SU-DHL-6 (cell line): ENCODE results near the gene DHX30.

ENCODE experiments used
- H2AFZ ChIP-seq: fragments of 200-600 bp; sonication (generic); 2 replicates; pipeline ENCODE4 v1.6.1; 2014; ENCODE audit warnings: low read depth, mild to moderate bottlenecking, moderate library complexity, mixed read lengths, antibody characterized with exemption, low read length; ENCODE audit not compliant: severe bottlenecking
- H3F3A ChIP-seq: fragments of 200-600 bp; shearing (Covaris generic); 2 replicates; pipeline ENCODE4 v1.6.0; 2016; ENCODE audit warnings: antibody characterized with exemption, mild to moderate bottlenecking; ENCODE audit not compliant: insufficient read depth
- H3K27ac ChIP-seq: fragments of 200-600 bp; sonication (generic); 2 replicates; pipeline ENCODE4 v1.5.1; 2016; ENCODE audit warnings: low read depth, mild to moderate bottlenecking, low read length, moderate library complexity, mixed read lengths
- H3K27me3 ChIP-seq: fragments of 200-600 bp; sonication (generic), shearing (Covaris generic); 2 replicates; pipeline ENCODE4 v1.6.0; 2014; ENCODE audit warnings: mild to moderate bottlenecking, low read length
- H3K36me3 ChIP-seq: fragments of 200-600 bp; sonication (generic); 2 replicates; pipeline ENCODE4 v1.6.1; 2014; ENCODE audit warnings: mild to moderate bottlenecking, low read length, mixed read lengths
- H3K4me2 ChIP-seq: fragments of 300-600, 200-600 bp; shearing (Covaris generic), sonication (generic); 2 replicates; pipeline ENCODE4 v1.6.0; 2014; ENCODE audit warnings: low read length, low read depth, mild to moderate bottlenecking; ENCODE audit not compliant: poor library complexity, severe bottlenecking
- H3K4me3 ChIP-seq: fragments of 200-600 bp; sonication (generic); 2 replicates; pipeline ENCODE4 v1.5.1; 2014; ENCODE audit warnings: antibody characterized with exemption, low read length, mild to moderate bottlenecking, mixed read lengths; ENCODE audit not compliant: insufficient read depth, poor library complexity, severe bottlenecking
- H3K79me2 ChIP-seq: fragments of 200-600 bp; sonication (generic); 2 replicates; pipeline ENCODE4 v1.6.1; 2014; ENCODE audit warnings: mild to moderate bottlenecking, low read length, moderate library complexity; ENCODE audit not compliant: insufficient read depth
- H3K9ac ChIP-seq: fragments of 200-600 bp; sonication (generic); 2 replicates; pipeline ENCODE4 v1.7.0; 2014; ENCODE audit warnings: mild to moderate bottlenecking, low read length
- H3K9me2 ChIP-seq: fragments of 200-600 bp; sonication (generic); replicated peaks from 2 replicates; pipeline ENCODE4 v1.6.1; 2014; ENCODE audit warnings: low read length; ENCODE audit not compliant: insufficient read depth
- H3K9me3 ChIP-seq: fragments of 200-600 bp; sonication (generic); 2 replicates; pipeline ENCODE4 v1.6.1; 2014; ENCODE audit warnings: low read length, mixed read lengths; ENCODE audit not compliant: insufficient read depth
- H4K20me1 ChIP-seq: fragments of 200-600 bp; sonication (generic); 2 replicates; pipeline ENCODE4 v1.6.1; 2014; ENCODE audit warnings: low read depth, mild to moderate bottlenecking, antibody characterized with exemption, low read length, moderate library complexity, mixed read lengths
- EZH2phosphoT487 ChIP-seq: fragments of 200-600 bp; sonication (generic), shearing (Covaris generic); conservative IDR thresholded peaks from 2 replicates; pipeline ENCODE4 v1.6.1; 2018; ENCODE audit warnings: mild to moderate bottlenecking, antibody characterized with exemption, low read length, moderate library complexity, mixed read lengths
- TF ChIP-seq, protein P1 (sequence below): fragments of 200-600 bp; sonication (generic); IDR thresholded peaks from one replicate; pipeline ENCODE4 v1.5.1; 2017; ENCODE audit warnings: antibody characterized with exemption, mild to moderate bottlenecking, low read length, moderate library complexity; ENCODE audit not compliant: insufficient read depth, poor library complexity, severe bottlenecking

Gene DHX30

GRCh38 chr3:47780741-47781684 is 21.9 kb upstream of the DHX30 start:
- H3K9ac ChIP-seq = peak overlapping the region; percentile 92
- TF ChIP-seq, protein P1, sequence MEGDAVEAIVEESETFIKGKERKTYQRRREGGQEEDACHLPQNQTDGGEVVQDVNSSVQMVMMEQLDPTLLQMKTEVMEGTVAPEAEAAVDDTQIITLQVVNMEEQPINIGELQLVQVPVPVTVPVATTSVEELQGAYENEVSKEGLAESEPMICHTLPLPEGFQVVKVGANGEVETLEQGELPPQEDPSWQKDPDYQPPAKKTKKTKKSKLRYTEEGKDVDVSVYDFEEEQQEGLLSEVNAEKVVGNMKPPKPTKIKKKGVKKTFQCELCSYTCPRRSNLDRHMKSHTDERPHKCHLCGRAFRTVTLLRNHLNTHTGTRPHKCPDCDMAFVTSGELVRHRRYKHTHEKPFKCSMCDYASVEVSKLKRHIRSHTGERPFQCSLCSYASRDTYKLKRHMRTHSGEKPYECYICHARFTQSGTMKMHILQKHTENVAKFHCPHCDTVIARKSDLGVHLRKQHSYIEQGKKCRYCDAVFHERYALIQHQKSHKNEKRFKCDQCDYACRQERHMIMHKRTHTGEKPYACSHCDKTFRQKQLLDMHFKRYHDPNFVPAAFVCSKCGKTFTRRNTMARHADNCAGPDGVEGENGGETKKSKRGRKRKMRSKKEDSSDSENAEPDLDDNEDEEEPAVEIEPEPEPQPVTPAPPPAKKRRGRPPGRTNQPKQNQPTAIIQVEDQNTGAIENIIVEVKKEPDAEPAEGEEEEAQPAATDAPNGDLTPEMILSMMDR = no peak
- no peak for TF ChIP-seq EZH2phosphoT487
- peak overlapping the region; percentile 95 for H3K4me2 ChIP-seq
- H3F3A ChIP-seq = peaks cover 17% of the 10 kb centered on the region
- H3K9me2 ChIP-seq = no peaks in the 10 kb centered on the region
- H3K79me2 ChIP-seq = peaks cover 57% of the 10 kb centered on the region
- peak overlapping the region; percentile 76 for H3K4me3 ChIP-seq
- 0 out of 2 replicates have a peak, but pooled peaks cover 5% of the 10 kb centered on the region for H3K36me3 ChIP-seq
- H3K9me3 ChIP-seq = no peaks in the 10 kb centered on the region
- H2AFZ ChIP-seq = peak overlapping the region; percentile 39
- peak overlapping the region; percentile 81 for H3K27ac ChIP-seq
- no peaks in the 10 kb centered on the region for H3K27me3 ChIP-seq
- H4K20me1 ChIP-seq = peaks cover 14% of the 10 kb centered on the region

DNA sequence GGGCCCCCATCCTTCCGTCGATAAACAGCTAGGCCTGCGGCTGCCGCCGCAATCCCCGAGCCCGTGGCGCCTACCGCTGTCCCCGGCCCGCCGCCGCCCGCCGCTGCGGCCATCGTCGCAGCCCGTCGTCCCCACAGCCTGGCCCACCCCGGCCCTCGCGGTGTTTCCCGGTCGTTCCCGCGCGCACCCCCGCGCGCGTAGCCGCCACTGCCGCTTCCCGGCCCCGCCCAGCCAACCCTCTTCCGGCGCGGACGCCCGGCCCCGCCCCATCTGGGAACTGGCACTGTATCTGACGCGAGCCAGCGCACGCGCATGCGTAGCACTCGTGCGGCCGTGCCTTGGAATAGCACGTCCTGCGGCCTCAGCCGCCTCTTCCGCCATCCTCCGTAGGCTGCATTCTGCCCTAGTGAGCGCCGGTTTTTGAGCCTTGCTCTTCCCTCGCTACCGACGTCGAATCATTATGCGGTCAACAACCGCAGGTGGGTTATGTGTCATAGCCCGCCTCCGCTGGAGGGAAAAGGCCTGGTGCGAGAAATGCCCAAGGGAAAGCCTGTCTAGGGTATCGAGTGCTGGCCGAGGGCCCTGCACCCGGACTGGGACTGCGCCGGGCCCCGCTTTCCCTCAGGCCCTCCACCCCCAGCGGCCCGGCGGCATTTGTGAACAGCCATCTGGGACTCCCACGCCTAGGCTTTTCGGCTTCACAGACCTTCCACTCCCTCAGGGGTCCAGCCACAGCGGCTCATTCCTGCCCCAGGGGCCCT is 21.1 kb upstream of the DHX30 start, which contains the start of gene SMARCC1:
SMARCC1 (minus strand) TSS at position 209 of the 761 bp plus-strand sequence; CDS start at position 113, 96 bp downstream.
- no peak for TF ChIP-seq EZH2phosphoT487
- TF ChIP-seq, protein P1 = no peak
- peak within 1 kb of the TSS; percentile 81 for H3K27ac ChIP-seq
- no peaks in the 10 kb centered on the region for H3K9me3 ChIP-seq
- no peaks in the 10 kb centered on the region for H3K9me2 ChIP-seq
- H3K4me3 ChIP-seq = peak within 1 kb of the TSS; percentile 76
- H3K9ac ChIP-seq = peak within 1 kb of the TSS; percentile 92
- H3K4me2 ChIP-seq = peak within 1 kb of the TSS; percentile 95
- peak within 1 kb of the TSS; percentile 43 for H2AFZ ChIP-seq
- H3K79me2 ChIP-seq = peaks cover 48% of the 10 kb centered on the region
- 0 out of 2 replicates have a peak, but pooled peaks cover 5% of the 10 kb centered on the region for H3K36me3 ChIP-seq
- peaks cover 9% of the 10 kb centered on the region for H4K20me1 ChIP-seq
- no peaks in the 10 kb centered on the region for H3K27me3 ChIP-seq
- H3F3A ChIP-seq = peaks cover 17% of the 10 kb centered on the region

GRCh38 chr3:47782446-47783308 is 20.3 kb upstream of the DHX30 start:
- Histone ChIP-seq H4K20me1 (peaks cover 9% of the 10 kb centered on the region), H3K4me2 (peak overlapping the region; percentile 68), H3K27me3 (no peaks in the 10 kb centered on the region), H3K9me2 (no peaks in the 10 kb centered on the region), H3K4me3 (peak overlapping the region; percentile 76), H3K9me3 (no peaks in the 10 kb centered on the region), H3F3A (peaks cover 17% of the 10 kb centered on the region), H3K79me2 (peaks cover 40% of the 10 kb centered on the region), H2AFZ (peak overlapping the region; percentile 43), H3K9ac (peak overlapping the region; percentile 92), H3K27ac (peak overlapping the region; percentile 81), H3K36me3 (0 out of 2 replicates have a peak, but pooled peaks cover 5% of the 10 kb centered on the region)
- TF ChIP-seq EZH2phosphoT487 = no peak
- TF ChIP-seq, protein P1 = no peak
